ENCODE measurements around the gene XYLT1.

The XYLT1 gene

GRCh38 chr16:17230932-17231581 lies 239.7 kb downstream of the XYLT1 start:
- Histone ChIP-seq H3K9me3 (ENCODE audit: severe bottlenecking) (no peaks in the 10 kb centered on the region), H3K36me3 (ENCODE audit: low read depth) (no peaks in the 10 kb centered on the region), H3K27ac (ENCODE audit: poor library complexity, severe bottlenecking) (no peak overlapping the region), H3K4me3 (ENCODE audit: severe bottlenecking) (no peak overlapping the region), H3K27me3 (ENCODE audit: insufficient read depth, poor library complexity, severe bottlenecking) (no peaks in the 10 kb centered on the region), H3K4me1 (ENCODE audit: insufficient read depth, poor library complexity, severe bottlenecking) (peaks cover 3% of the 10 kb centered on the region)
- DNase-seq (ENCODE audit: low spot score): no peak
- no peak for ATAC-seq (ENCODE audit: low read depth)
- TF ChIP-seq CTCF (IDR thresholded peaks at IDR 0.05; ENCODE audit: poor library complexity, severe bottlenecking): no peak

GRCh38 chr16:17229766-17230165 lies 241.0 kb downstream of the XYLT1 start:
- Histone ChIP-seq H3K9me3 (ENCODE audit: severe bottlenecking) (no peaks in the 10 kb centered on the region), H3K27me3 (ENCODE audit: insufficient read depth, poor library complexity, severe bottlenecking) (no peaks in the 10 kb centered on the region), H3K36me3 (ENCODE audit: low read depth) (no peaks in the 10 kb centered on the region; the same call in 1 of the 2 replicates), H3K27ac (ENCODE audit: poor library complexity, severe bottlenecking) (no peak overlapping the region), H3K4me3 (ENCODE audit: severe bottlenecking) (no peak overlapping the region), H3K4me1 (ENCODE audit: insufficient read depth, poor library complexity, severe bottlenecking) (peaks cover 13% of the 10 kb centered on the region)
- ATAC-seq (ENCODE audit: low read depth): no peak
- no peak for DNase-seq (ENCODE audit: low spot score)
- no peak for TF ChIP-seq CTCF (IDR thresholded peaks at IDR 0.05; ENCODE audit: poor library complexity, severe bottlenecking)

GRCh38 chr16:17229131-17229530 lies 241.6 kb downstream of the XYLT1 start:
- Histone ChIP-seq H3K27me3 (ENCODE audit: insufficient read depth, poor library complexity, severe bottlenecking) (no peaks in the 10 kb centered on the region), H3K27ac (ENCODE audit: poor library complexity, severe bottlenecking) (no peak overlapping the region), H3K9me3 (ENCODE audit: severe bottlenecking) (no peaks in the 10 kb centered on the region), H3K36me3 (ENCODE audit: low read depth) (no peaks in the 10 kb centered on the region; the same call in 1 of the 2 replicates), H3K4me3 (ENCODE audit: severe bottlenecking) (no peak overlapping the region), H3K4me1 (ENCODE audit: insufficient read depth, poor library complexity, severe bottlenecking) (peaks cover 13% of the 10 kb centered on the region)
- DNase-seq (ENCODE audit: low spot score): no peak
- no peak for TF ChIP-seq CTCF (IDR thresholded peaks at IDR 0.05; ENCODE audit: poor library complexity, severe bottlenecking)
- no peak for ATAC-seq (ENCODE audit: low read depth)

- no peak for TF ChIP-seq CTCF (IDR thresholded peaks at IDR 0.05; ENCODE audit: poor library complexity, severe bottlenecking)
- H3K27me3 ChIP-seq (ENCODE audit: insufficient read depth, poor library complexity, severe bottlenecking): no peaks in the 10 kb centered on the region
- DNase-seq (ENCODE audit: low spot score) (no peak), ATAC-seq (ENCODE audit: low read depth) (no peak)
- no peak overlapping the region for H3K4me3 ChIP-seq (ENCODE audit: severe bottlenecking)
- H3K27ac ChIP-seq (ENCODE audit: poor library complexity, severe bottlenecking): no peak overlapping the region
- H3K4me1 ChIP-seq (ENCODE audit: insufficient read depth, poor library complexity, severe bottlenecking): peaks cover 13% of the 10 kb centered on the region
- H3K36me3 ChIP-seq (ENCODE audit: low read depth): no peaks in the 10 kb centered on the region; the same call in 1 of the 2 replicates
- H3K9me3 ChIP-seq (ENCODE audit: severe bottlenecking): no peaks in the 10 kb centered on the region
Measured at GRCh38 chr16:17228708-17229055, 242.1 kb downstream of the XYLT1 start.

- H3K4me3 ChIP-seq (ENCODE audit: severe bottlenecking): no peak overlapping the region
- peak overlapping the region; percentile 2 for H3K27ac ChIP-seq (ENCODE audit: poor library complexity, severe bottlenecking)
- H3K36me3 ChIP-seq (ENCODE audit: low read depth): no peaks in the 10 kb centered on the region; the same call in 1 of the 2 replicates
- no peaks in the 10 kb centered on the region for H3K9me3 ChIP-seq (ENCODE audit: severe bottlenecking)
- peaks cover 13% of the 10 kb centered on the region for H3K4me1 ChIP-seq (ENCODE audit: insufficient read depth, poor library complexity, severe bottlenecking)
- DNase-seq (ENCODE audit: low spot score): no peak
- no peak for TF ChIP-seq CTCF (IDR thresholded peaks at IDR 0.05; ENCODE audit: poor library complexity, severe bottlenecking)
- no peaks in the 10 kb centered on the region for H3K27me3 ChIP-seq (ENCODE audit: insufficient read depth, poor library complexity, severe bottlenecking)
- no peak for ATAC-seq (ENCODE audit: low read depth)
Measured at GRCh38 chr16:17228048-17228707, 242.6 kb downstream of the XYLT1 start.
